K562 (cell line): Measurements from ENCODE around the gene FRMD3. TPM values are rescaled to one million over a fixed set of nuclear protein-coding genes. Genes with fewer than 3 reads are reported as not detected.

Experiments used
- ATAC-seq: fragments of 200-7000 bp; cut with Tn5 transposase; 3 replicates; pipeline ENCODE4 v1.9.1; 2020; ENCODE audit warnings: moderate library complexity
- BruUV-seq: library from RNA; stranded (reverse); fragments of 400-500 nt; replicated peaks from 2 replicates; lab custom pipeline; 2021; lab: Mats Ljungman, UMichigan
- CTCF ChIA-PET: fragments of 300-600 bp; formaldehyde crosslinking; extraction: SDS; loops from one replicate; lab custom pipeline; 2021; ENCODE audit warnings: low intra/inter-chr PET ratio; lab: Yijun Ruan, JAX
- POLR2A ChIA-PET: fragments of 300-600, 350-650 bp; sonication (Branson Sonifier 250); formaldehyde crosslinking; extraction: SDS; loops from one replicate; lab custom pipeline; 2021; ENCODE audit warnings: antibody characterized with exemption, inconsistent platforms; lab: Yijun Ruan, JAX
- DNase-seq, 4 experiments: peaks; one replicate each; pipeline versions ENCODE4 v3.0.0 to v3.0.0-alpha.2; 2011 to 2018; ENCODE audit warnings: low spot score in 3 of 4, mixed read lengths in 3 of 4; ENCODE audit errors: extremely low read depth in 1 of 4
- FAIRE-seq: peaks from 2 replicates; lab custom pipeline; 2011; peaks lifted over from hg19 to GRCh38; lab: Jason Lieb, UNC
- H2AFZ ChIP-seq: 2 replicates; pipeline ENCODE4 v1.6.0; 2011; ENCODE audit warnings: low read depth, low read length, control low read depth, inconsistent platforms
- H3K27ac ChIP-seq: fragments of 200-600 bp; 3 replicates; pipeline ENCODE4 v1.8.0; 2011; ENCODE audit warnings: low read depth, mild to moderate bottlenecking, control low read depth, inconsistent platforms, low read length, moderate library complexity, mixed read lengths; ENCODE audit errors: extremely low read depth
- H3K27me3 ChIP-seq, 2 experiments: fragments of 300-600 bp in 1 of 2; 2 replicates in 1 of 2; 3 replicates in 1 of 2; pipeline versions ENCODE4 v1.6.0 to v1.8.0; 2011; ENCODE audit warnings: inconsistent platforms in 2 of 2, low read length in 2 of 2, mild to moderate bottlenecking in 1 of 2, mixed read lengths in 1 of 2, moderate library complexity in 1 of 2; ENCODE audit not compliant: control insufficient read depth in 2 of 2, insufficient read depth in 2 of 2
- H3K36me3 ChIP-seq: fragments of 300-600 bp; 3 replicates; pipeline ENCODE4 v1.8.0; 2011; ENCODE audit warnings: mild to moderate bottlenecking, low read length, inconsistent platforms; ENCODE audit not compliant: control insufficient read depth, insufficient read depth
- H3K4me1 ChIP-seq, 2 experiments: fragments of 200-600 bp in 1 of 2; replicated peaks in 1 of 2; 2 replicates in 1 of 2; 3 replicates in 1 of 2; pipeline versions ENCODE4 v1.5.1 to v1.8.0; 2011; ENCODE audit warnings: inconsistent platforms in 2 of 2, low read length in 2 of 2, mild to moderate bottlenecking in 1 of 2, mixed read lengths in 1 of 2, moderate library complexity in 1 of 2; ENCODE audit not compliant: control insufficient read depth in 2 of 2, insufficient read depth in 2 of 2
- H3K4me2 ChIP-seq: 2 replicates; pipeline ENCODE4 v1.6.1; 2011; ENCODE audit warnings: low read length, control low read depth, inconsistent platforms, mixed read lengths; ENCODE audit not compliant: insufficient read depth
- H3K4me3 ChIP-seq: fragments of 200-600 bp; sonication (generic), shearing (Covaris generic); 2 replicates; pipeline ENCODE4 v1.5.1; 2016; ENCODE audit warnings: control low read depth, inconsistent platforms
- H3K79me2 ChIP-seq: fragments of 200-600 bp; 3 replicates; pipeline ENCODE4 v1.8.0; 2011; ENCODE audit warnings: low read length, inconsistent platforms; ENCODE audit not compliant: control insufficient read depth, insufficient read depth
- H3K9ac ChIP-seq, 2 experiments: 2 replicates each; pipeline versions ENCODE4 v1.6.0 to v1.6.1; 2011; ENCODE audit warnings: low read depth in 2 of 2, low read length in 2 of 2, control low read depth in 1 of 2, inconsistent platforms in 1 of 2, mild to moderate bottlenecking in 1 of 2, mixed read lengths in 1 of 2; ENCODE audit not compliant: insufficient read depth in 1 of 2
- H3K9me1 ChIP-seq: one replicate; pipeline ENCODE4 v1.6.0; 2011; ENCODE audit warnings: inconsistent platforms, mild to moderate bottlenecking, low read length, moderate library complexity; ENCODE audit not compliant: control insufficient read depth, insufficient read depth
- H3K9me3 ChIP-seq: replicated peaks from 2 replicates; pipeline ENCODE4 v1.5.1; 2011; ENCODE audit warnings: low read depth, low read length, inconsistent platforms; ENCODE audit not compliant: control insufficient read depth, insufficient read depth
- H4K20me1 ChIP-seq: replicated peaks from 2 replicates; pipeline ENCODE4 v1.6.1; 2011; ENCODE audit warnings: low read length, inconsistent platforms, mixed read lengths; ENCODE audit not compliant: control insufficient read depth, insufficient read depth
- ADNP ChIP-seq: fragments of 200-800 bp; sonication (Bioruptor generic); IDR thresholded peaks from 2 replicates; pipeline ENCODE4 v1.6.1; 2016; ENCODE audit warnings: missing genetic modification characterization, missing compliant biosample characterization
- ATF3 ChIP-seq, 2 experiments: fragments of 450-650 bp in 1 of 2; sonication (generic) in 1 of 2; formaldehyde crosslinking in 1 of 2; IDR thresholded peaks in 1 of 2; conservative IDR thresholded peaks in 1 of 2; 2 replicates each; pipeline versions ENCODE4 v1.6.1 to v1.8.1; 2016 to 2023; ENCODE audit warnings: mild to moderate bottlenecking in 2 of 2, moderate library complexity in 2 of 2, inconsistent platforms in 1 of 2, missing genetic modification reagents in 1 of 2
- BRCA1 ChIP-seq, 2 experiments: fragments of 450-650 bp in 1 of 2; sonication (generic) in 1 of 2; formaldehyde crosslinking in 1 of 2; IDR thresholded peaks; 2 replicates each; pipeline versions ENCODE4 v1.5.0 to v1.6.1; 2017 to 2020; ENCODE audit warnings: mild to moderate bottlenecking in 1 of 2, missing genetic modification reagents in 1 of 2
- CTCF ChIP-seq, 3 experiments: IDR thresholded peaks in 2 of 3; conservative IDR thresholded peaks in 1 of 3; 2 replicates each; pipeline ENCODE4 v1.5.1; 2011 to 2012; ENCODE audit warnings: low read length in 3 of 3, mild to moderate bottlenecking in 3 of 3, control low read depth in 2 of 3, improper control_type of control experiment in 1 of 3, inconsistent platforms in 1 of 3, low read depth in 1 of 3, mixed read lengths in 1 of 3, moderate library complexity in 1 of 3; ENCODE audit not compliant: insufficient read depth in 2 of 3
- GABPB2 ChIP-seq: fragments of 250-450 bp; sonication (Bioruptor Pico); conservative IDR thresholded peaks from 2 replicates; pipeline ENCODE4 v1.5.1; 2021; ENCODE audit warnings: mild to moderate bottlenecking
- GTF2B ChIP-seq: IDR thresholded peaks from 2 replicates; pipeline ENCODE4 v1.6.1; 2011; ENCODE audit not compliant: insufficient read length; ENCODE audit errors: extremely low read depth
- HDAC8 ChIP-seq: fragments of 450-650 bp; IDR thresholded peaks from 2 replicates; pipeline ENCODE4 v1.6.1; 2016; ENCODE audit warnings: mild to moderate bottlenecking, missing genetic modification characterization, moderate library complexity, missing compliant biosample characterization
- KDM5B ChIP-seq: fragments of 200-600 bp; sonication (generic); IDR thresholded peaks from 2 replicates; pipeline ENCODE4 v1.6.1; 2012; ENCODE audit warnings: low read depth, mild to moderate bottlenecking, moderate library complexity, low read length, control low read depth, inconsistent platforms; ENCODE audit not compliant: insufficient replicate concordance
- PPARD ChIP-seq: fragments of 250-450 bp; sonication (Bioruptor Pico); IDR thresholded peaks from 2 replicates; pipeline ENCODE4 v1.8.0; 2022; ENCODE audit warnings: inconsistent platforms, mild to moderate bottlenecking, moderate library complexity
- RAD21 ChIP-seq, 2 experiments: fragments of 250-450 bp in 1 of 2; fragments of 450-650 bp in 1 of 2; sonication (Bioruptor Pico) in 1 of 2; formaldehyde crosslinking in 1 of 2; IDR thresholded peaks in 1 of 2; conservative IDR thresholded peaks in 1 of 2; 2 replicates each; pipeline versions ENCODE4 v1.4.0 to v1.8.0; 2020 to 2022; ENCODE audit warnings: mild to moderate bottlenecking in 2 of 2, moderate library complexity in 1 of 2
- RBM14 ChIP-seq: fragments of 200-400 bp; formaldehyde crosslinking; IDR thresholded peaks from 2 replicates; pipeline ENCODE4 v1.6.1; 2018; ENCODE audit warnings: low read depth, mild to moderate bottlenecking, low read length, moderate library complexity, borderline replicate concordance; ENCODE audit not compliant: insufficient read depth
- SIRT6 ChIP-seq: IDR thresholded peaks from one replicate; pipeline ENCODE4 v1.6.1; 2012; ENCODE audit warnings: low read depth, mild to moderate bottlenecking, control low read depth, inconsistent platforms, low read length, moderate library complexity
- STAT5B ChIP-seq: fragments of 250-450 bp; sonication (Bioruptor Pico); IDR thresholded peaks from 2 replicates; pipeline ENCODE4 v1.8.0; 2021; ENCODE audit warnings: mild to moderate bottlenecking, inconsistent platforms
- ZKSCAN3 ChIP-seq: fragments of 250-450 bp; sonication (Bioruptor Pico); IDR thresholded peaks from 2 replicates; pipeline ENCODE4 v1.4.0; 2020
- ZNF324 ChIP-seq: fragments of 250-450 bp; sonication (Bioruptor Pico); IDR thresholded peaks from 2 replicates; pipeline ENCODE4 v1.4.0; 2020; ENCODE audit warnings: mild to moderate bottlenecking
- ZNF780A ChIP-seq: fragments of 250-450 bp; sonication (Bioruptor Pico); IDR thresholded peaks from 2 replicates; pipeline ENCODE4 v1.5.0; 2021; ENCODE audit warnings: mild to moderate bottlenecking
- WGBS: fragments of 100-300 bp; shearing (Covaris generic); methylation state at CpG from one replicate; pipeline ENCODE4 v1.1.6; 2016; ENCODE audit warnings: low coverage, mixed read lengths; ENCODE audit not compliant: insufficient coverage; ENCODE audit errors: missing lambda C conversion rate; 5-methylcytosine and 5-hydroxymethylcytosine counted together
- in situ Hi-C: fragments of 300-500 bp; cut with MboI; formaldehyde crosslinking; loops from 4 replicates; pipeline ENCODE4 v1.15.0; 2018; ENCODE audit warnings: inconsistent platforms, mixed read lengths
- intact Hi-C: fragments of 100-400 bp; cut with micrococcal nuclease; formaldehyde crosslinking; loops from 2 replicates; pipeline ENCODE4 v1.14.2; 2022
- polyA plus RNA-seq, 8 experiments: library from polyadenylated mRNA; depleted of rRNA in 4 of 8; stranded (reverse) in 5 of 8; unstranded in 3 of 8; fragments of >200 nt; fragmentation: Nextera tagmentation in 2 of 8; fragmentation: Illumina TruSeq in 1 of 8; extraction: Ambion mirVana in 2 of 8; extraction: Trizol in 1 of 8; gene quantifications; 2 replicates each; pipeline versions ENCODE4 v1.2.1 to v1.2.3, GENCODE V29; 2011 to 2014; ENCODE audit warnings: inconsistent platforms in 1 of 8, missing spikeins in 1 of 8
- total RNA-seq, 7 experiments: library from RNA; depleted of rRNA in 6 of 7; stranded (reverse); fragments of >200 nt in 6 of 7; fragmentation: Illumina TruSeq in 2 of 7; extraction: Trizol in 2 of 7; gene quantifications; 2 replicates each; pipeline versions ENCODE4 v1.2.1 to v1.2.3, GENCODE V29; 2011 to 2021; ENCODE audit warnings: low replicate concordance in 1 of 7

FRMD3 gene
- total and polyA plus RNA-seq, 9 of the 15 experiments (the other 6 are each of a cell fraction or from before 2014, with no cell fraction given), result 0.09 to 0.51 (median 0.21) TPM

DNA sequence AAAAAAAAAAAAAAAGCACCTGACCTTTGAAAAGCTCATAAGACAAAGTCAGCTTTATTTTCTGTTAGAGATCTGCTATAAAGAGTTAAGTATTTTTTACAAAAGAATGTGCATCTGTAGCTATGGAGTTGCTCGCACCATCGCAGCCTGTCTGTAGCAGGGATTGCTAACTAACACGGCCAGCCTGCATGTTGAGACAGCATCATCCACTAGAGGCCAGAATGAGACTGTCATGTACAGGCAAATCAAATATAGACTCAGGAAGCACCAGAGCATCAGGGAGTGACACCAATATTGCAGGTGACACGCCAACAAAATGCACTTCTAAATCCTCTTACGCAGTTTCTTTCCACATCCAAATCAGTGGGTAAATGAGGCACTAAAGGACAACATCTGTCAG is 339.0 kb downstream of the FRMD3 start:
- Histone ChIP-seq H3K27ac (no peak overlapping the region), H3K9me1 (no peaks in the 10 kb centered on the region), H4K20me1 (no peaks in the 10 kb centered on the region), H3K9me3 (no peaks in the 10 kb centered on the region), H3K4me2 (no peak overlapping the region), H3K27me3 (no peaks in the 10 kb centered on the region), H3K79me2 (no peaks in the 10 kb centered on the region), H3K9ac (no peak overlapping the region), H2AFZ (no peak overlapping the region), H3K36me3 (no peaks in the 10 kb centered on the region), H3K4me1 (no peaks in the 10 kb centered on the region), H3K4me3 (no peak overlapping the region)
- in situ Hi-C loops (no loop called here), intact Hi-C loops (loop anchor here (5.0 to 10.0 kb wide), 2 partner anchors 133 to 396 kb away; no protein-coding TSS in a partner anchor)
- DNase-seq, result peak in 1 of 4 experiments; percentile 5
- BruUV-seq, result no TSS peak
- ATAC-seq, result peak; percentile 70; the same call in 2 of the 3 replicates
- POLR2A ChIA-PET, result interaction anchor here (0.7 kb wide), 1 partner anchor 10 kb away, joined by 3 read pairs; no protein-coding TSS in a partner anchor
- no peak for TF ChIP-seq ADNP (tag)
- TF ChIP-seq ZNF780A (CRISPR knock-in tag), result no peak
- no peak for TF ChIP-seq HDAC8 (tag)
- TF ChIP-seq RBM14, result no peak
- TF ChIP-seq GTF2B, result no peak
- no peak for TF ChIP-seq PPARD
- TF ChIP-seq BRCA1 (IDR thresholded peaks at IDR 0.05), result no peak
- no peak for TF ChIP-seq BRCA1 (CRISPR knock-in tag; IDR thresholded peaks at IDR 0.05)
- no peak for TF ChIP-seq SIRT6
- TF ChIP-seq GABPB2 (CRISPR knock-in tag), result no peak
- TF ChIP-seq ZKSCAN3 (CRISPR knock-in tag), result no peak
- TF ChIP-seq ZNF324, result no peak
- peak; percentile 17 to 28 (median 28); a peak in 3 of 6 replicates for TF ChIP-seq CTCF (IDR thresholded peaks at IDR 0.05 in 2 of 3, conservative IDR thresholded peaks at IDR 0.05 in 1 of 3; ENCODE audit: insufficient read depth in 2 of 3, low read depth in 1 of 3, low read length in 3 of 3)
- TF ChIP-seq RAD21 (CRISPR knock-in tag; conservative IDR thresholded peaks at IDR 0.05 in 1 of 2, IDR thresholded peaks at IDR 0.05 in 1 of 2), result peak; percentile 25 to 44; a peak in 2 of 4 replicates
- no peak for TF ChIP-seq KDM5B
- no peak for TF ChIP-seq ATF3 (IDR thresholded peaks at IDR 0.05)
- TF ChIP-seq ATF3 (CRISPR knock-in tag; conservative IDR thresholded peaks at IDR 0.05), result no peak
- TF ChIP-seq STAT5B, result no peak
- FAIRE-seq, result no peak
- CTCF ChIA-PET, result interaction anchor here (0.7 to 1.0 kb wide), 2 partner anchors 401 to 1062 kb away, joined by 3 read pairs; no protein-coding TSS in a partner anchor
- 0% methylated on average over 5 of the region's 5 CpGs for WGBS
